DND-41 (cell line): ENCODE results near the gene PHYHD1.
A peak's percentile ranks its signal among the peaks of the same experiment; 100 is the strongest.

Experiments
- ATAC-seq: fragments of 200-7000 bp; cut with Tn5 transposase; 3 replicates; pipeline ENCODE4 v1.9.1; 2021; ENCODE audit warnings: low read depth; ENCODE audit not compliant: insufficient read depth
- DNase-seq: peaks from one replicate; pipeline ENCODE4 v3.0.0-alpha.2; 2020
- H2AFZ ChIP-seq: 2 replicates; pipeline ENCODE4 v1.6.0; 2012; ENCODE audit warnings: low read depth, low read length
- H3K27ac ChIP-seq: 2 replicates; pipeline ENCODE4 v1.5.1; 2012; ENCODE audit warnings: low read length, inconsistent platforms
- H3K27me3 ChIP-seq: fragments of 200-600 bp; sonication (generic); 2 replicates; pipeline ENCODE4 v1.6.0; 2012; ENCODE audit warnings: low read length, mild to moderate bottlenecking, inconsistent platforms; ENCODE audit not compliant: insufficient read depth, poor library complexity
- H3K36me3 ChIP-seq: 2 replicates; pipeline ENCODE4 v1.5.1; 2012; ENCODE audit warnings: low read length, inconsistent platforms; ENCODE audit not compliant: insufficient read depth
- H3K4me1 ChIP-seq: 2 replicates; pipeline ENCODE4 v1.5.1; 2012; ENCODE audit warnings: mild to moderate bottlenecking, low read length; ENCODE audit not compliant: insufficient read depth
- H3K4me2 ChIP-seq: 2 replicates; pipeline ENCODE4 v1.6.0; 2012; ENCODE audit warnings: mild to moderate bottlenecking, moderate library complexity, low read length, inconsistent platforms; ENCODE audit not compliant: insufficient read depth
- H3K4me3 ChIP-seq, 2 experiments: fragments of 200-600 bp in 1 of 2; shearing (Covaris generic) in 1 of 2; 2 replicates each; pipeline ENCODE4 v1.5.1; 2012 to 2016; ENCODE audit warnings: inconsistent platforms in 2 of 2, low read length in 2 of 2, mild to moderate bottlenecking in 2 of 2, low read depth in 1 of 2, moderate library complexity in 1 of 2
- H3K79me2 ChIP-seq: 2 replicates; pipeline ENCODE4 v1.6.0; 2012; ENCODE audit warnings: low read length, inconsistent platforms; ENCODE audit not compliant: insufficient read depth
- H3K9ac ChIP-seq: 2 replicates; pipeline ENCODE4 v1.6.0; 2012; ENCODE audit warnings: low read depth, mild to moderate bottlenecking, inconsistent platforms, low read length, moderate library complexity
- H3K9me3 ChIP-seq: 2 replicates; pipeline ENCODE4 v1.5.1; 2012; ENCODE audit warnings: low read length, moderate library complexity, mild to moderate bottlenecking, inconsistent platforms; ENCODE audit not compliant: insufficient read depth, severe bottlenecking
- H4K20me1 ChIP-seq: 2 replicates; pipeline ENCODE4 v1.6.0; 2012; ENCODE audit warnings: low read length; ENCODE audit not compliant: insufficient read depth
- EZH2 ChIP-seq: IDR thresholded peaks from 3 replicates; pipeline ENCODE4 v1.6.1; 2012; ENCODE audit warnings: borderline replicate concordance, low read depth, mild to moderate bottlenecking, moderate library complexity, low read length, inconsistent platforms; ENCODE audit not compliant: severe bottlenecking
- TF ChIP-seq, protein P1 (sequence below): IDR thresholded peaks from 2 replicates; pipeline ENCODE4 v1.5.1; 2012; ENCODE audit warnings: borderline replicate concordance, low read length, moderate library complexity, mild to moderate bottlenecking; ENCODE audit not compliant: poor library complexity, severe bottlenecking; ENCODE audit errors: extremely low read depth

The PHYHD1 gene

DNA sequence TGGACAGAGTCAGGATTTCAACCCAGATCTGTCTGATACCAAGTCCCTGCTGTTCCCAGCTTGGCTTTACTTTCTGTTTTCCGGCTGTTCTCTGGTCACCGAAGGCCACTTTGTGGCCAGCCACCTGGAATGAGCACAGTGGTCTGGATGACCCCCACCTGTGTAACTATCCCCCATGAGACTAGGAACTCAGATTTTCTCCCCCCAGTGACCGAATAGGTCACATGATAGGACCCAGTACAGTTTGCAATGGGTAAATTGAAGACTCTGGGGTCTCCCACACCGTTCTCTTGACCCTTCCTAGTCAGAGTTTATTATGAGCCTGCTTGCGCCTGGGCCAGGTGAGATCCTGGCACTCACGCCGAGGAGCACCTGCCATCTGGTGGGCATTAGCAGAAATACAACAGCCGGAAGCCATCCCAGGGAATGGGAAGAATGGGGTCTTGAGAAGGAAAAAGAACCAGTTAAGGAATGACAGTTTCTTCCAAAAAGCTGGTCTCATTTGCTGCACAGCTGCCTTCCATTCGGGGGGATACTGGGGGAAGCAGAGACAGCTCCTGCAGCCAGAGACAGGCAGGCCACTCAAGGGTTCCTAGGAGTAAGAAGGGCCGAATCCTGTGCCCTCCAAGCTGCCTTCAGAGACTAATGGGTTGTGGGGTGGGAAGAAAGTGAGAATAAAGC, 7.1 kb downstream of the PHYHD1 start:
- peak overlapping the region; percentile 31; the same call in 1 of the 2 replicates for H2AFZ ChIP-seq
- H3K27me3 ChIP-seq: no peaks in the 10 kb centered on the region
- TF ChIP-seq, protein P1, sequence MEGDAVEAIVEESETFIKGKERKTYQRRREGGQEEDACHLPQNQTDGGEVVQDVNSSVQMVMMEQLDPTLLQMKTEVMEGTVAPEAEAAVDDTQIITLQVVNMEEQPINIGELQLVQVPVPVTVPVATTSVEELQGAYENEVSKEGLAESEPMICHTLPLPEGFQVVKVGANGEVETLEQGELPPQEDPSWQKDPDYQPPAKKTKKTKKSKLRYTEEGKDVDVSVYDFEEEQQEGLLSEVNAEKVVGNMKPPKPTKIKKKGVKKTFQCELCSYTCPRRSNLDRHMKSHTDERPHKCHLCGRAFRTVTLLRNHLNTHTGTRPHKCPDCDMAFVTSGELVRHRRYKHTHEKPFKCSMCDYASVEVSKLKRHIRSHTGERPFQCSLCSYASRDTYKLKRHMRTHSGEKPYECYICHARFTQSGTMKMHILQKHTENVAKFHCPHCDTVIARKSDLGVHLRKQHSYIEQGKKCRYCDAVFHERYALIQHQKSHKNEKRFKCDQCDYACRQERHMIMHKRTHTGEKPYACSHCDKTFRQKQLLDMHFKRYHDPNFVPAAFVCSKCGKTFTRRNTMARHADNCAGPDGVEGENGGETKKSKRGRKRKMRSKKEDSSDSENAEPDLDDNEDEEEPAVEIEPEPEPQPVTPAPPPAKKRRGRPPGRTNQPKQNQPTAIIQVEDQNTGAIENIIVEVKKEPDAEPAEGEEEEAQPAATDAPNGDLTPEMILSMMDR: peak; percentile 81
- no peak for TF ChIP-seq EZH2
- no peak overlapping the region for H3K27ac ChIP-seq
- no peaks in the 10 kb centered on the region for H3K9me3 ChIP-seq
- H3K4me2 ChIP-seq: no peak overlapping the region
- H3K4me1 ChIP-seq: no peaks in the 10 kb centered on the region
- H3K4me3 ChIP-seq: no peak overlapping the region
- peak; percentile 76 for ATAC-seq
- DNase-seq: peak; percentile 40
- no peaks in the 10 kb centered on the region for H3K36me3 ChIP-seq
- no peak overlapping the region for H3K9ac ChIP-seq
- no peaks in the 10 kb centered on the region for H3K79me2 ChIP-seq
- no peaks in the 10 kb centered on the region for H4K20me1 ChIP-seq

DNA sequence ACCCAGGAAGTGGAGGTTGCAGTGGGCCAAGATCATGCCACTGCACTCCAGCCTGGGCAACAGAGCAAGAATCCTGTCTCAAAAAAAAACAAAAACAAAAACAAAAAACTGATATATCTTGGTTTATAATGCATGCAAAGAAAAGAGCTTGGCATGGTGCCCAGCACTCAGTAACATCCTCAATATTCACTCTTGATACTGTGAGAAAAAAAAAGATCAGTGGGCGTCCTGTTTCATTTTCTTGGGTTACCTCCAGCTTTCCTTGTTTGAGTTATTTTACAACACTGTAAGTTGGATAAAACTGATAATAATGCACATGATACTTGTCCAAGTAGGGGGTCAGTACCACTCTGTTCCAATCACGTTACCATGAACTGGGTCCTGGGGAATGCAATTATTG, 7.8 kb downstream of the PHYHD1 start:
- no peak for ATAC-seq
- no peak for TF ChIP-seq EZH2
- TF ChIP-seq, protein P1: no peak
- H4K20me1 ChIP-seq: no peaks in the 10 kb centered on the region
- H3K4me2 ChIP-seq: no peak overlapping the region
- no peak overlapping the region for H3K9ac ChIP-seq
- no peak for DNase-seq
- no peaks in the 10 kb centered on the region for H3K79me2 ChIP-seq
- H3K27me3 ChIP-seq: no peaks in the 10 kb centered on the region
- no peak overlapping the region for H3K4me3 ChIP-seq
- H3K36me3 ChIP-seq: no peaks in the 10 kb centered on the region
- no peak overlapping the region for H3K27ac ChIP-seq
- H3K4me1 ChIP-seq: no peaks in the 10 kb centered on the region
- no peaks in the 10 kb centered on the region for H3K9me3 ChIP-seq
- H2AFZ ChIP-seq: no peak overlapping the region

DNA sequence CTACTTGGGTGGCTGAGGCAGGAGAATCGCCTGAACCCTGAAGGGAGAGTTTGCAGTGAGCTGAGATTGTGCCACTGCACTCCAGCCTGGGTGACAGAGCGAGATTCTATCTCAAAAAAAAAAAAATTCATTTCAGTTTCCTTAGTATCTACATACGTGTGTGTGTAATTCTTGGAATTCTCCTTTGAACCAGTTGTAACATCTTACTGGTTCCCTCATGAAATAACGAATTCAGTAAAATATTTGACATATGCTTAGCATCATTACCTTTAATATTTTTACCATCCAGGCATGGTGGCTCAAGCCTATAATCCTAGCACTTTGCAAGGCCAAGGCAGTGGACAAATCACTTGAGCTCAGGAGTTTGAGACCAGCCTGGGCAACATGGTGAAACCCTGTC, 8.8 kb downstream of the PHYHD1 start:
- H3K9ac ChIP-seq: no peak overlapping the region
- H3K27me3 ChIP-seq: no peaks in the 10 kb centered on the region
- H3K4me3 ChIP-seq: no peak overlapping the region
- no peak overlapping the region for H3K27ac ChIP-seq
- no peak overlapping the region for H3K4me2 ChIP-seq
- H3K79me2 ChIP-seq: no peaks in the 10 kb centered on the region
- TF ChIP-seq EZH2: no peak
- TF ChIP-seq, protein P1: no peak
- H2AFZ ChIP-seq: no peak overlapping the region
- H3K9me3 ChIP-seq: no peaks in the 10 kb centered on the region
- DNase-seq (no peak), ATAC-seq (no peak)
- no peaks in the 10 kb centered on the region for H3K4me1 ChIP-seq
- no peaks in the 10 kb centered on the region for H4K20me1 ChIP-seq
- H3K36me3 ChIP-seq: no peaks in the 10 kb centered on the region
